Osteoblast (primary cell): Measurements from ENCODE around the gene POU6F2. TPM values are rescaled to one million over a fixed set of nuclear protein-coding genes. Genes with fewer than 3 reads are reported as not detected.

Source experiments
- DNase-seq: peaks from one replicate; pipeline ENCODE4 v3.0.0; 2011; ENCODE audit warnings: low spot score, mixed read lengths; ENCODE audit not compliant: insufficient read length; ENCODE audit errors: missing footprints
- H2AFZ ChIP-seq: 2 replicates; pipeline ENCODE4 v1.6.0; 2011; ENCODE audit warnings: mild to moderate bottlenecking, low read length
- H3K27ac ChIP-seq: 2 replicates; pipeline ENCODE4 v1.5.1; 2011; ENCODE audit warnings: mild to moderate bottlenecking, low read depth, low read length, moderate library complexity
- H3K27me3 ChIP-seq: 2 replicates; pipeline ENCODE4 v1.6.0; 2012; ENCODE audit warnings: mild to moderate bottlenecking, control low read depth, inconsistent platforms, low read length, moderate library complexity; ENCODE audit not compliant: insufficient read depth
- H3K36me3 ChIP-seq: 2 replicates; pipeline ENCODE4 v1.5.1; 2011; ENCODE audit warnings: mild to moderate bottlenecking, low read length, control low read depth, moderate library complexity; ENCODE audit not compliant: insufficient read depth
- H3K4me1 ChIP-seq: 2 replicates; pipeline ENCODE4 v1.5.1; 2011; ENCODE audit warnings: mild to moderate bottlenecking, low read length, control low read depth, moderate library complexity; ENCODE audit not compliant: insufficient read depth
- H3K4me2 ChIP-seq: 2 replicates; pipeline ENCODE4 v1.6.0; 2011; ENCODE audit warnings: mild to moderate bottlenecking, low read length; ENCODE audit not compliant: insufficient read depth
- H3K4me3 ChIP-seq: fragments of 200-600 bp; sonication (generic); 3 replicates; pipeline ENCODE4 v1.5.1; 2012; ENCODE audit warnings: mild to moderate bottlenecking, low read length, inconsistent platforms; ENCODE audit not compliant: insufficient read depth
- H3K79me2 ChIP-seq: 2 replicates; pipeline ENCODE4 v1.6.0; 2012; ENCODE audit warnings: mild to moderate bottlenecking, low read length, control low read depth, inconsistent platforms; ENCODE audit not compliant: insufficient read depth
- H3K9me3 ChIP-seq: 2 replicates; pipeline ENCODE4 v1.5.1; 2011; ENCODE audit warnings: low read depth, low read length, control low read depth
- H4K20me1 ChIP-seq: 2 replicates; pipeline ENCODE4 v1.6.0; 2012; ENCODE audit warnings: mild to moderate bottlenecking, low read length, control low read depth; ENCODE audit not compliant: insufficient read depth
- CTCF ChIP-seq: IDR thresholded peaks from 2 replicates; pipeline ENCODE4 v1.5.1; 2011; ENCODE audit warnings: mild to moderate bottlenecking, low read depth, low read length, moderate library complexity; ENCODE audit errors: extremely low read depth
- total RNA-seq: library from RNA; depleted of rRNA; stranded (reverse); fragments of >200 nt; gene quantifications from 2 replicates; pipeline ENCODE4 v1.2.3, GENCODE V29; 2012

The POU6F2 gene
- total RNA-seq, 1 donor, result not detected

GRCh38 chr7:39091774-39092173 is 114.1 kb downstream of the POU6F2 start:
- H3K4me3 ChIP-seq, result no peak overlapping the region
- no peaks in the 10 kb centered on the region for H4K20me1 ChIP-seq
- no peak for DNase-seq
- no peak for TF ChIP-seq CTCF
- no peak overlapping the region for H3K27ac ChIP-seq
- H3K79me2 ChIP-seq, result no peaks in the 10 kb centered on the region
- no peak overlapping the region for H3K4me2 ChIP-seq
- no peaks in the 10 kb centered on the region for H3K27me3 ChIP-seq
- H3K36me3 ChIP-seq, result no peaks in the 10 kb centered on the region
- H2AFZ ChIP-seq, result no peak overlapping the region
- H3K9me3 ChIP-seq, result no peaks in the 10 kb centered on the region
- H3K4me1 ChIP-seq, result no peaks in the 10 kb centered on the region

GRCh38 chr7:39094731-39095130 is 117.0 kb downstream of the POU6F2 start:
- Histone ChIP-seq H3K4me1 (no peaks in the 10 kb centered on the region), H3K27me3 (no peaks in the 10 kb centered on the region), H4K20me1 (no peaks in the 10 kb centered on the region), H3K27ac (no peak overlapping the region), H3K36me3 (no peaks in the 10 kb centered on the region), H3K9me3 (no peaks in the 10 kb centered on the region), H2AFZ (no peak overlapping the region), H3K4me2 (no peak overlapping the region), H3K4me3 (no peak overlapping the region), H3K79me2 (no peaks in the 10 kb centered on the region)
- TF ChIP-seq CTCF, result no peak
- DNase-seq, result no peak

GRCh38 chr7:39095875-39096619 is 118.3 kb downstream of the POU6F2 start:
- Histone ChIP-seq H3K4me1 (no peaks in the 10 kb centered on the region), H3K27me3 (no peaks in the 10 kb centered on the region), H3K27ac (no peak overlapping the region), H3K4me3 (no peak overlapping the region), H3K9me3 (no peaks in the 10 kb centered on the region), H3K4me2 (no peak overlapping the region), H2AFZ (no peak overlapping the region), H3K36me3 (no peaks in the 10 kb centered on the region), H3K79me2 (no peaks in the 10 kb centered on the region), H4K20me1 (no peaks in the 10 kb centered on the region)
- no peak for TF ChIP-seq CTCF
- DNase-seq, result no peak

- no peak overlapping the region for H3K4me2 ChIP-seq
- H2AFZ ChIP-seq, result no peak overlapping the region
- no peak for TF ChIP-seq CTCF
- H3K36me3 ChIP-seq, result no peaks in the 10 kb centered on the region
- no peak overlapping the region for H3K4me3 ChIP-seq
- H3K4me1 ChIP-seq, result no peaks in the 10 kb centered on the region
- DNase-seq, result no peak
- no peaks in the 10 kb centered on the region for H3K79me2 ChIP-seq
- no peaks in the 10 kb centered on the region for H4K20me1 ChIP-seq
- no peaks in the 10 kb centered on the region for H3K27me3 ChIP-seq
- no peaks in the 10 kb centered on the region for H3K9me3 ChIP-seq
- no peak overlapping the region for H3K27ac ChIP-seq
Measured at GRCh38 chr7:39098506-39098905, 120.8 kb downstream of the POU6F2 start.
